GM12878 (cell line): ENCODE measurements around the gene GPR34. TPM values are rescaled to one million over a fixed set of nuclear protein-coding genes. Genes with fewer than 3 reads are reported as not detected.

Experiments
- ATAC-seq: fragments of 200-7000 bp; cut with Tn5 transposase; 3 replicates; pipeline ENCODE4 v1.9.1; 2020; ENCODE audit warnings: mild to moderate bottlenecking, moderate library complexity
- BruUV-seq: library from RNA; stranded (reverse); fragments of 400-500 nt; replicated peaks from 2 replicates; lab custom pipeline; 2021; lab: Mats Ljungman, UMichigan
- CTCF ChIA-PET: fragments of 300-600 bp; sonication (Branson Sonifier 250); formaldehyde crosslinking; extraction: SDS; loops from one replicate; lab custom pipeline; 2021; ENCODE audit warnings: inconsistent platforms; lab: Yijun Ruan, JAX
- POLR2A ChIA-PET: fragments of 350-600 bp; formaldehyde crosslinking; extraction: SDS; loops from one replicate; lab custom pipeline; 2021; ENCODE audit warnings: inconsistent platforms; lab: Charles Lee
- RAD21 ChIA-PET: fragments of 300-600 bp; sonication (Branson Sonifier 250); formaldehyde crosslinking; loops from one replicate; lab custom pipeline; 2023; ENCODE audit warnings: antibody characterized with exemption; ENCODE audit not compliant: unreplicated experiment; lab: Charles Lee
- SMC1A ChIA-PET: fragments of 300-600 bp; sonication (Branson Sonifier 250); formaldehyde crosslinking; loops from one replicate; lab custom pipeline; 2023; ENCODE audit not compliant: unreplicated experiment, uncharacterized antibody; lab: Charles Lee
- DNase-seq: peaks from one replicate; pipeline ENCODE4 v3.0.0-alpha.2; 2011; ENCODE audit warnings: low read depth, low spot score
- FAIRE-seq: peaks from 3 replicates; lab custom pipeline; 2011; peaks lifted over from hg19 to GRCh38; lab: Jason Lieb, UNC
- H2AFZ ChIP-seq: 2 replicates; pipeline ENCODE4 v1.6.0; 2011; ENCODE audit warnings: low read depth, low read length, control low read depth; ENCODE audit not compliant: control insufficient read depth
- H3K27ac ChIP-seq: 2 replicates; pipeline ENCODE4 v1.5.1; 2011; ENCODE audit warnings: control low read depth; ENCODE audit not compliant: control insufficient read depth, insufficient read depth
- H3K27me3 ChIP-seq, 2 experiments: replicated peaks in 1 of 2; 2 replicates each; pipeline versions ENCODE4 v1.6.0 to v1.6.1; 2011; ENCODE audit warnings: low read length in 1 of 2; ENCODE audit not compliant: control insufficient read depth in 2 of 2, insufficient read depth in 2 of 2
- H3K36me3 ChIP-seq, 2 experiments: 2 replicates each; pipeline ENCODE4 v1.5.1; 2011; ENCODE audit warnings: low read length in 1 of 2; ENCODE audit not compliant: control insufficient read depth in 2 of 2, insufficient read depth in 2 of 2
- H3K4me1 ChIP-seq: 2 replicates; pipeline ENCODE4 v1.6.1; 2011; ENCODE audit warnings: mild to moderate bottlenecking, low read length, moderate library complexity, mixed read lengths; ENCODE audit not compliant: control insufficient read depth, insufficient read depth
- H3K4me2 ChIP-seq: 2 replicates; pipeline ENCODE4 v1.6.0; 2011; ENCODE audit warnings: control low read depth; ENCODE audit not compliant: control insufficient read depth, insufficient read depth
- H3K4me3 ChIP-seq: fragments of 200-600 bp; sonication (generic); 2 replicates; pipeline ENCODE4 v1.5.1; 2016
- H3K79me2 ChIP-seq: 2 replicates; pipeline ENCODE4 v1.6.0; 2011; ENCODE audit warnings: low read length; ENCODE audit not compliant: control insufficient read depth, insufficient read depth
- H3K9ac ChIP-seq: 2 replicates; pipeline ENCODE4 v1.8.0; 2011; ENCODE audit warnings: low read length, control low read depth, mixed read lengths; ENCODE audit not compliant: control insufficient read depth, insufficient read depth
- H3K9me3 ChIP-seq: replicated peaks from 3 replicates; pipeline ENCODE4 v1.5.1; 2011; ENCODE audit warnings: mild to moderate bottlenecking, low read length; ENCODE audit not compliant: control insufficient read depth, insufficient read depth
- H4K20me1 ChIP-seq: 2 replicates; pipeline ENCODE4 v1.6.0; 2011; ENCODE audit not compliant: control insufficient read depth, insufficient read depth
- CUX1 ChIP-seq: IDR thresholded peaks from 2 replicates; pipeline ENCODE4 v1.6.1; 2012; ENCODE audit warnings: improper control_type of control experiment, low read depth, low read length; ENCODE audit not compliant: insufficient replicate concordance
- IKZF1 ChIP-seq: fragments of 450-650 bp; conservative IDR thresholded peaks from 2 replicates; pipeline ENCODE4 v1.6.1; 2017; ENCODE audit warnings: antibody characterized with exemption, mild to moderate bottlenecking
- KLF5 ChIP-seq: fragments of 450-650 bp; IDR thresholded peaks from 2 replicates; pipeline ENCODE4 v1.6.1; 2014; ENCODE audit warnings: mild to moderate bottlenecking; ENCODE audit not compliant: partially characterized antibody
- SMAD1 ChIP-seq: fragments of 450-650 bp; IDR thresholded peaks from 2 replicates; pipeline ENCODE4 v1.6.1; 2018; ENCODE audit warnings: mild to moderate bottlenecking, low read depth; ENCODE audit not compliant: partially characterized antibody
- SUZ12 ChIP-seq: fragments of 200-600 bp; sonication (generic); IDR thresholded peaks from one replicate; pipeline ENCODE4 v1.6.1; 2018; ENCODE audit warnings: antibody characterized with exemption, mild to moderate bottlenecking; ENCODE audit not compliant: unreplicated experiment
- ZNF592 ChIP-seq: fragments of 450-650 bp; IDR thresholded peaks from 2 replicates; pipeline ENCODE4 v1.6.1; 2017; ENCODE audit warnings: mild to moderate bottlenecking, moderate library complexity
- ZZZ3 ChIP-seq: IDR thresholded peaks from 2 replicates; pipeline ENCODE4 v1.6.1; 2011; ENCODE audit warnings: low read depth; ENCODE audit not compliant: control insufficient read depth, insufficient read length
- WGBS: methylation state at CpG from one replicate; pipeline ENCODE4 v1.1.6; 2016; ENCODE audit warnings: low lambda C conversion rate; ENCODE audit not compliant: insufficient replicate concordance, insufficient coverage; ENCODE audit errors: missing lambda C conversion rate; 5-methylcytosine and 5-hydroxymethylcytosine counted together
- in situ Hi-C: fragments of 300-500 bp; cut with MboI; formaldehyde crosslinking; loops from 9 replicates; pipeline ENCODE4 v1.14.3; 2018; ENCODE audit warnings: mixed read lengths
- intact Hi-C: fragments of 100-400 bp; cut with micrococcal nuclease; formaldehyde crosslinking; loops from one replicate; pipeline ENCODE4 v1.14.2; 2022; ENCODE audit not compliant: unreplicated experiment
- polyA plus RNA-seq, 11 experiments: library from polyadenylated mRNA; depleted of rRNA in 4 of 11; unstranded in 6 of 11; stranded (reverse) in 5 of 11; fragments of >200 nt; fragmentation: Nextera tagmentation in 4 of 11; fragmentation: Illumina TruSeq in 1 of 11; extraction: Ambion mirVana in 4 of 11; extraction: Trizol in 1 of 11; gene quantifications; 1 replicate in 1 of 11; 2 replicates in 10 of 11; pipeline versions ENCODE4 v1.2.1 to v1.2.3, GENCODE V29; 2011 to 2016; ENCODE audit warnings: inconsistent platforms in 2 of 11, missing spikeins in 2 of 11, low read depth in 1 of 11
- total RNA-seq, 4 experiments: library from RNA; depleted of rRNA in 3 of 4; stranded (reverse); fragments of >200 nt in 3 of 4; fragmentation: Illumina TruSeq in 1 of 4; extraction: Trizol in 1 of 4; gene quantifications; 2 replicates each; pipeline versions ENCODE4 v1.2.1 to v1.2.3, GENCODE V29; 2013 to 2021
- TF ChIP-seq, protein P1 (sequence below): IDR thresholded peaks from 2 replicates; pipeline ENCODE4 v1.6.1; 2011; ENCODE audit warnings: borderline replicate concordance, low read depth, mild to moderate bottlenecking, moderate library complexity, mixed read lengths, low read length; ENCODE audit not compliant: insufficient read depth; ENCODE audit errors: extremely low read length

The GPR34 gene
- total and polyA plus RNA-seq, 10 of the 15 experiments (the other 5 are each of a cell fraction or from before 2014, with no cell fraction given), result 0.12 to 0.84 (median 0.28) TPM; not detected in 1

DNA sequence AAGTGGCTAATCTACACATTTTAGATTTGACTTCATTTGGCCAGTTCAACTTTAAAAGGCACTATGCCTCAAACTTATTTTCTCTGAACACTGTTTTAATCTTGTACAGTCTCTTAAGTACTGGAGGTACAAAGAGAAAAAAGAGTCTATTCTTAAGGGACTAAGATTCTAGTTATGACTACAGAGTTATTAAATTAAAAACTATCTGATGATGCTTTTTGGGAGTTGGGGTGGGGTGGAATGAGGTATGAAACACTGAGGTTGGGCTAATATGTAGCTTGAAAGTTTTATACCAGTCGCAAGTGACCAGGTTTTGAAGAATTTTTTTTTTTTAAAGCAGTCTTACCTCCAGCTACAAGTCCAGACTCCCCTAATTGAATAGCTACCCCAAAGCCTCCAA, 17.7 kb upstream of the GPR34 start (continued):
- TF ChIP-seq IKZF1 (no peak), ZNF592 (no peak), SUZ12 (no peak), KLF5 (no peak)
- TF ChIP-seq, protein P1, sequence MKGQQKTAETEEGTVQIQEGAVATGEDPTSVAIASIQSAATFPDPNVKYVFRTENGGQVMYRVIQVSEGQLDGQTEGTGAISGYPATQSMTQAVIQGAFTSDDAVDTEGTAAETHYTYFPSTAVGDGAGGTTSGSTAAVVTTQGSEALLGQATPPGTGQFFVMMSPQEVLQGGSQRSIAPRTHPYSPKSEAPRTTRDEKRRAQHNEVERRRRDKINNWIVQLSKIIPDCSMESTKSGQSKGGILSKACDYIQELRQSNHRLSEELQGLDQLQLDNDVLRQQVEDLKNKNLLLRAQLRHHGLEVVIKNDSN, result no peak

- H3K9me3 ChIP-seq, result no peaks in the 10 kb centered on the region
- no TSS peak for BruUV-seq
- WGBS, result 0% methylated on average over 1 of the region's 1 CpG
- no peak overlapping the region for H2AFZ ChIP-seq
- POLR2A ChIA-PET, result no interaction called here
- RAD21 ChIA-PET, result no interaction called here
- H4K20me1 ChIP-seq, result no peaks in the 10 kb centered on the region
- SMC1A ChIA-PET, result no interaction called here
- H3K4me1 ChIP-seq, result no peaks in the 10 kb centered on the region
- H3K27me3 ChIP-seq, result no peaks in the 10 kb centered on the region
- no peak overlapping the region for H3K4me3 ChIP-seq
- FAIRE-seq (peak; percentile 65), ATAC-seq (peak; percentile 40), DNase-seq (no peak)
- intact Hi-C loops (loop anchor here (5.0 kb wide), 1 partner anchor 50 kb away; the partner anchor contains the start of gene GPR82), in situ Hi-C loops (no loop called here)
- H3K27ac ChIP-seq, result no peak overlapping the region
- H3K36me3 ChIP-seq, result no peaks in the 10 kb centered on the region
- H3K79me2 ChIP-seq, result no peaks in the 10 kb centered on the region
- CTCF ChIA-PET, result no interaction called here
- H3K4me2 ChIP-seq, result no peak overlapping the region
- no peak overlapping the region for H3K9ac ChIP-seq
- TF ChIP-seq ZZZ3 (no peak), SMAD1 (no peak), CUX1 (no peak)
Measured at GRCh38 chrX:41672643-41673042, 16.1 kb upstream of the GPR34 start.
